ENCODE measurements around the gene GALNT10.

GRCh38 chr5:154258531-154259217 lies 68.1 kb downstream of the GALNT10 start:
- TF ChIP-seq CTCF (IDR thresholded peaks at IDR 0.05) (no peak), POLR2A (IDR thresholded peaks at IDR 0.05) (no peak)
